B cell (primary cell): ENCODE measurements around the gene LRRC49. TPM values are rescaled to one million over a fixed set of nuclear protein-coding genes. Genes with fewer than 3 reads are reported as not detected.

Source experiments
- ATAC-seq: fragments of 200-7000 bp; cut with Tn5 transposase; one replicate; pipeline ENCODE4 v1.10.0; 2021; ENCODE audit warnings: low read depth, mild to moderate bottlenecking, moderate number of reproducible peaks, moderate library complexity
- CTCF ChIA-PET: fragments of 350-600 bp; sonication (Branson Sonifier 250); formaldehyde crosslinking; loops from one replicate; lab custom pipeline; 2021; ENCODE audit warnings: antibody characterized with exemption, inconsistent platforms; lab: Charles Lee
- POLR2A ChIA-PET: fragments of 350-600 bp; sonication (Branson Sonifier 250); formaldehyde crosslinking; loops from one replicate; lab custom pipeline; 2021; ENCODE audit warnings: antibody characterized with exemption; lab: Charles Lee
- DNase-seq: peaks from one replicate; pipeline ENCODE4 v3.0.0; 2013
- H2AFZ ChIP-seq: 2 replicates; pipeline ENCODE4 v1.6.1; 2012; ENCODE audit warnings: mild to moderate bottlenecking, low read depth, low read length; ENCODE audit not compliant: insufficient read depth, poor library complexity, severe bottlenecking
- H3K27ac ChIP-seq, 2 donors: 1 replicate in 1 of 2; 2 replicates in 1 of 2; pipeline ENCODE4 v1.5.1; 2012 to 2013; ENCODE audit warnings: low read length in 2 of 2, mild to moderate bottlenecking in 2 of 2, moderate library complexity in 1 of 2
- H3K27me3 ChIP-seq, 4 experiments: fragments of 200-600 bp in 1 of 4; sonication (generic) in 1 of 4; replicated peaks in 1 of 4; 1 replicate in 2 of 4; 2 replicates in 2 of 4; pipeline versions ENCODE4 v1.6.1 to v1.7.0; 2013 to 2016; ENCODE audit warnings: low read length in 3 of 4, mild to moderate bottlenecking in 2 of 4, mixed read lengths in 1 of 4, moderate library complexity in 1 of 4; ENCODE audit not compliant: insufficient read depth in 4 of 4, control insufficient read depth in 3 of 4; ENCODE audit errors: control extremely low read depth in 1 of 4
- H3K36me3 ChIP-seq, 2 experiments: replicated peaks in 1 of 2; 1 replicate in 1 of 2; 2 replicates in 1 of 2; pipeline versions ENCODE4 v1.6.1 to v1.7.1; 2013; ENCODE audit warnings: low read length in 1 of 2; ENCODE audit not compliant: insufficient read depth in 2 of 2, control insufficient read depth in 1 of 2; ENCODE audit errors: control extremely low read depth in 1 of 2, extremely low read depth in 1 of 2
- H3K4me1 ChIP-seq, 2 donors: fragments of 200-600 bp in 1 of 2; sonication (generic) in 1 of 2; 1 replicate in 1 of 2; 2 replicates in 1 of 2; pipeline versions ENCODE4 v1.5.1 to v1.6.1; 2013 to 2017; ENCODE audit warnings: low read length in 2 of 2; ENCODE audit not compliant: control insufficient read depth in 2 of 2, insufficient read depth in 2 of 2
- H3K4me2 ChIP-seq: replicated peaks from 2 replicates; pipeline ENCODE3; 2012; ENCODE audit warnings: mild to moderate bottlenecking, low read depth, low read length; ENCODE audit not compliant: poor library complexity, severe bottlenecking
- H3K4me3 ChIP-seq, 5 experiments: fragments of 200-600 bp in 1 of 5; sonication (generic) in 1 of 5; 1 replicate in 3 of 5; 2 replicates in 2 of 5; pipeline versions ENCODE4 v1.5.1 to v1.7.0; 2011 to 2016; ENCODE audit warnings: low read length in 4 of 5, mild to moderate bottlenecking in 4 of 5, low read depth in 2 of 5, control low read depth in 1 of 5, moderate library complexity in 1 of 5; ENCODE audit not compliant: insufficient read depth in 1 of 5; ENCODE audit errors: control extremely low read depth in 1 of 5, extremely low read depth in 1 of 5
- H3K79me2 ChIP-seq: fragments of 200-600 bp; sonication (generic); one replicate; pipeline ENCODE4 v1.6.0; 2016; ENCODE audit warnings: low read length; ENCODE audit not compliant: control insufficient read depth, insufficient read depth
- H3K9ac ChIP-seq: fragments of 200-600 bp; sonication (generic); 2 replicates; pipeline ENCODE4 v1.6.1; 2017; ENCODE audit warnings: mild to moderate bottlenecking, low read length, moderate library complexity
- H3K9me3 ChIP-seq, 3 donors: one replicate each; pipeline versions ENCODE4 v1.6.1 to v1.7.1; 2013; ENCODE audit warnings: low read length in 2 of 3; ENCODE audit not compliant: control insufficient read depth in 2 of 3, insufficient read depth in 1 of 3; ENCODE audit errors: control extremely low read depth in 1 of 3
- H4K20me1 ChIP-seq: 2 replicates; pipeline ENCODE4 v1.6.0; 2012; ENCODE audit warnings: mild to moderate bottlenecking, low read length; ENCODE audit not compliant: insufficient read depth, control insufficient read depth, poor library complexity, severe bottlenecking
- H3K27ac Mint-ChIP-seq: one replicate; pipeline ENCODE4 v1.8.0; 2021; ENCODE audit warnings: mixed read lengths
- H3K27me3 Mint-ChIP-seq: one replicate; pipeline ENCODE4 v1.8.0; 2021; ENCODE audit warnings: mixed read lengths
- H3K4me1 Mint-ChIP-seq: one replicate; pipeline ENCODE4 v1.8.0; 2021; ENCODE audit warnings: mixed read lengths
- H3K4me3 Mint-ChIP-seq: one replicate; pipeline ENCODE4 v1.8.0; 2021; ENCODE audit warnings: mixed read lengths
- H3K9me3 Mint-ChIP-seq: one replicate; pipeline ENCODE4 v1.8.0; 2022; ENCODE audit warnings: mixed read lengths; ENCODE audit not compliant: insufficient read depth
- CTCF ChIP-seq: fragments of 200-600 bp; IDR thresholded peaks from one replicate; pipeline ENCODE4 v1.8.0; 2022; ENCODE audit warnings: antibody characterized with exemption, mild to moderate bottlenecking
- EZH2 ChIP-seq: IDR thresholded peaks from 2 replicates; pipeline ENCODE4 v1.6.1; 2012; ENCODE audit warnings: borderline replicate concordance, low read depth, mild to moderate bottlenecking, moderate library complexity, low read length; ENCODE audit not compliant: insufficient read depth, poor library complexity, severe bottlenecking
- WGBS: methylation state at CpG from one replicate; pipeline ENCODE4 v1.1.5; 2013; ENCODE audit warnings: missing lambda C conversion rate; ENCODE audit not compliant: insufficient coverage; 5-methylcytosine and 5-hydroxymethylcytosine counted together
- intact Hi-C: fragments of 100-400 bp; cut with micrococcal nuclease; formaldehyde crosslinking; loops from one replicate; pipeline ENCODE4 v1.10.0; 2022
- polyA plus RNA-seq: library from polyadenylated mRNA; depleted of rRNA; stranded (reverse); fragments of >200 nt; gene quantifications from 2 replicates; pipeline ENCODE4 v1.2.3, GENCODE V29; 2012
- total RNA-seq, 2 donors: library from RNA; stranded (reverse); fragments of 120-200 nt in 1 of 2; gene quantifications; 1 replicate in 1 of 2; 2 replicates in 1 of 2; pipeline versions ENCODE4 v1.2.3 to v1.2.4, GENCODE V29; 2013 to 2022

The LRRC49 gene
- total and polyA plus RNA-seq, 2 donors (not counting 1 experiment from before 2014, with no cell fraction given), result 0.22 to 1.4 TPM

GRCh38 chr15:71010472-71010871 lies 117.8 kb downstream of the LRRC49 start:
- Histone ChIP-seq H3K9me3 (no peaks in the 10 kb centered on the region), H3K36me3 (no peaks in the 10 kb centered on the region), H4K20me1 (no peaks in the 10 kb centered on the region), H3K4me2 (no peak overlapping the region), H3K27me3 (peaks cover 0 to 5% (median 0%) of the 10 kb centered on the region in 4 experiments), H3K27ac (no peak overlapping the region), H3K4me1 (no peaks in the 10 kb centered on the region), H3K79me2 (no peaks in the 10 kb centered on the region), H3K9ac (no peak overlapping the region), H2AFZ (no peak overlapping the region), H3K4me3 (no peak overlapping the region)
- H3K4me1 Mint-ChIP-seq, result no peaks in the 10 kb centered on the region
- H3K4me3 Mint-ChIP-seq, result no peak overlapping the region
- ChIA-PET POLR2A (no interaction called here), CTCF (no interaction called here)
- no peaks in the 10 kb centered on the region for H3K9me3 Mint-ChIP-seq
- no peak overlapping the region for H3K27ac Mint-ChIP-seq
- peaks cover 8% of the 10 kb centered on the region for H3K27me3 Mint-ChIP-seq
- intact Hi-C loops, result no loop called here
- TF ChIP-seq EZH2, result no peak
- ATAC-seq (no peak), DNase-seq (no peak)

- Mint-ChIP-seq H3K4me1 (no peaks in the 10 kb centered on the region), H3K27me3 (peaks cover 8% of the 10 kb centered on the region), H3K4me3 (no peak overlapping the region), H3K9me3 (no peaks in the 10 kb centered on the region), H3K27ac (no peak overlapping the region)
- Histone ChIP-seq H3K79me2 (no peaks in the 10 kb centered on the region), H3K4me3 (no peak overlapping the region), H3K36me3 (no peaks in the 10 kb centered on the region), H3K9me3 (no peaks in the 10 kb centered on the region), H2AFZ (no peak overlapping the region), H4K20me1 (no peaks in the 10 kb centered on the region), H3K4me2 (no peak overlapping the region), H3K27ac (no peak overlapping the region), H3K4me1 (no peaks in the 10 kb centered on the region), H3K9ac (no peak overlapping the region), H3K27me3 (peaks cover 0 to 5% (median 0%) of the 10 kb centered on the region in 4 experiments)
- WGBS, result no CpG with 5 or more reads among the region's 2 CpGs
- ChIA-PET CTCF (no interaction called here), POLR2A (no interaction called here)
- no peak for TF ChIP-seq EZH2
- no peak for TF ChIP-seq CTCF
- intact Hi-C loops, result no loop called here
- DNase-seq, result no peak
- ATAC-seq, result no peak
Measured at GRCh38 chr15:71010997-71011396, 118.4 kb downstream of the LRRC49 start.
